ENCODE data around the gene ATP2A2. TPM values are rescaled to one million over a fixed set of nuclear protein-coding genes. Genes with fewer than 3 reads are reported as not detected.
A peak's percentile ranks its signal among the peaks of the same experiment; 100 is the strongest.
"Not testable (repeated sequence)": the region's sequence is repeated elsewhere in the genome, so short reads cannot be mapped to it uniquely, and the experiment has no call there.

Gene ATP2A2
- total and polyA plus RNA-seq, 4 donors: 41.3 to 285 (median 167) TPM

DNA sequence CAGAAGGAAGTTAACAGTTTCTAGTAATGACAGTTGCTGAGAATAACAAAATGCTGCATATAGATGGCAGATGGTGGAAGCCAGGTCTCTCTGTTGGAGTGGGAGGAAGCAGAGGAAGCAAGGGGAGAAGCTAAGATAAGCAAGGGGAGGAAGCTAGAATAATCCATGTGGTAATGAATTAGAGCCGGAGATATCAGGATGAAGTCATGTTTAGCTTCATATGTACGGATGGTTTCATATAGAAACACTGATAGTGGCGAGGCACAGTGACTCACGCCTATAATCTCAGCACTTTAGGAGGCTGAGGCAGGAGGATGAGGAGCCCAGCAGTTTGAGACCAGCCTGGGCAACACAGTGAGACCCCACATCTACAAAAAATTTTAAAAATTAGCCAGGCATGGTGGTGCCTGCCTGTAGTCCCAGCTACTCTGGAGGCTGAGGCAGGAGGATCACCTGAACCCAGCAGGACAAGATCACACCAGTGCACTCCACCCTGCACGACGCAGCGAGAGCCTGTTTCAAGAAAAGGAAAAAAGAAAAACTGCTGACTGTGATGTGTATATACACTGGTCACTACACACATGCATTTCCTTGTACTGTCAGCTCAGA is 73.2 kb downstream of the ATP2A2 start:
- 55 to 57% methylated on average over 7 of the region's 7 CpGs for WGBS, 2 donors
- no peak for ATAC-seq (ENCODE audit: low FRiP score)
- Histone ChIP-seq H3K9me3 (ENCODE audit: control insufficient read depth, low read length) (no peaks in the 10 kb centered on the region), H3K4me1 (ENCODE audit: control insufficient read depth in 1 of 2, insufficient read depth in 2 of 2, low read length in 2 of 2) (no peaks in the 10 kb centered on the region), H3K4me3 (ENCODE audit: low read length in 2 of 2) (no peak overlapping the region), H3K36me3 (ENCODE audit: control insufficient read depth in 1 of 2, insufficient read depth in 2 of 2, low read length in 1 of 2) (peaks cover 0 to 5% of the 10 kb centered on the region in 2 donors), H3K27me3 (ENCODE audit: control insufficient read depth in 1 of 2, insufficient read depth in 2 of 2, low read length in 1 of 2) (no peaks in the 10 kb centered on the region), H3K27ac (ENCODE audit: low read depth in 1 of 2, low read length in 2 of 2) (no peak overlapping the region)
- peak in 1 of 2 donors; percentile 31 for DNase-seq
- intact Hi-C loops (cut with DNase I): no loop called here

DNA sequence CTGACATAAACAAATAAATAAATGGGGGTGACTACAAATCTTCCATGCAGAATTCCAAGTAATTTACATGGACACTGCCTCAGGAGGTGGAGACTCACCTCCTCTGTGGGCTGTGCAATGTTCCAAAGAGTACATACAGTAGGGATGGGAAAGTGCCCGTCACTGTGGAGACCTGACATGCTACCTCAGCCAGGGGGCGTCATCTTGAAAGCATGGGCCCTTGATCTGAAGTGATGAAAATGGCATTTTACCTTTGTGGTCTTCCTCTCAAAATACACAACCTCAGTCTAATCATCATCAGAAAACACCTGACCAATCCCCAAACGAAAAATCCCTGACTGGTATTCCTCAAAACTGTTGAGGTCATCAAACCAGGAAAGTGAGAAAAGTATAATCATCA is 74.0 kb downstream of the ATP2A2 start:
- ATAC-seq (ENCODE audit: low FRiP score) (no peak), DNase-seq (peak in 1 of 2 donors; percentile 42)
- H3K4me3 ChIP-seq (ENCODE audit: low read length in 2 of 2): no peak overlapping the region
- peaks cover 0 to 1% of the 10 kb centered on the region in 2 donors for H3K36me3 ChIP-seq (ENCODE audit: control insufficient read depth in 1 of 2, insufficient read depth in 2 of 2, low read length in 1 of 2)
- no peaks in the 10 kb centered on the region for H3K27me3 ChIP-seq (ENCODE audit: control insufficient read depth in 1 of 2, insufficient read depth in 2 of 2, low read length in 1 of 2)
- H3K27ac ChIP-seq (ENCODE audit: low read depth in 1 of 2, low read length in 2 of 2): no peak overlapping the region
- WGBS, 2 donors: 22 to 25% methylated on average over 3 of the region's 3 CpGs
- intact Hi-C loops (cut with DNase I): no loop called here
- H3K4me1 ChIP-seq (ENCODE audit: control insufficient read depth in 1 of 2, insufficient read depth in 2 of 2, low read length in 2 of 2): no peaks in the 10 kb centered on the region
- H3K9me3 ChIP-seq (ENCODE audit: control insufficient read depth, low read length): no peaks in the 10 kb centered on the region

DNA sequence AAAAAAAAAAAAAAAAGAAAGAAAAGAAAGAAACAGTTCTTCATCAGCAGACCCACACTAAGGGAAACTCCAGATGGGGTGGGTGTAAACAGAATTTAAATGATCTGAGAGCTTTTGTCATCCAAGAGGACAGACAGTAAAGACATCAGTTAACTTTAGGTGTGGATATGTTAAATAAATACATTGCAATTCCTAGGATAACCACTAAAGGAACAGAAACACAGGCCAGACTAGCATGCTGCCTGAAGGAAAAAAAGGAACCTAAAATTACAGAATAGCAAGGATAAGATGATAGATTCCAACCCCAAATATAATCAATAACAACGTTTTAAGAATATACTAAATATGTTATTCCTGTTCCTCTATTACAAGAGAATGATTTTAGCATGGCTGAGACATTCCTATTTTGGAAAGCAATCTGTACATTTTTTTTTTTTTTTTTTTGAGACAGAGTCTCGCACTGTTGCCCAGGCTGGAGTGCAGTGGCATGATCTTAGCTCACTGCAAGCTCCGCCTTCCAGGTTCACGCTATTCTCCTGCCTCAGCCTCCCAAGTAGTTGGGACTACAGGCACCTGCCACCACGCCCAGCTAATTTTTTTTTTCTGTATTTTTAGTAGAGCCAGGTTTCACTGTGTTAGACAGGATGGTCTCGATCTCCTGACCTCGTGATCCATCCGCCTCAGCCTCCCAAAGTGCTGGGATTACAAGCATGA is 77.5 kb downstream of the ATP2A2 start:
- 79 to 84% methylated on average over 8 of the region's 8 CpGs for WGBS, 2 donors
- H3K4me1 ChIP-seq (ENCODE audit: control insufficient read depth in 1 of 2, insufficient read depth in 2 of 2, low read length in 2 of 2); H3K27me3 ChIP-seq (ENCODE audit: control insufficient read depth in 1 of 2, insufficient read depth in 2 of 2, low read length in 1 of 2); H3K27ac ChIP-seq (ENCODE audit: low read depth in 1 of 2, low read length in 2 of 2); H3K4me3 ChIP-seq (ENCODE audit: low read length in 2 of 2); H3K9me3 ChIP-seq (ENCODE audit: control insufficient read depth, low read length); H3K36me3 ChIP-seq (ENCODE audit: control insufficient read depth in 1 of 2, insufficient read depth in 2 of 2, low read length in 1 of 2); DNase-seq; ATAC-seq (ENCODE audit: low FRiP score); intact Hi-C loops (cut with DNase I): not testable (repeated sequence)

DNA sequence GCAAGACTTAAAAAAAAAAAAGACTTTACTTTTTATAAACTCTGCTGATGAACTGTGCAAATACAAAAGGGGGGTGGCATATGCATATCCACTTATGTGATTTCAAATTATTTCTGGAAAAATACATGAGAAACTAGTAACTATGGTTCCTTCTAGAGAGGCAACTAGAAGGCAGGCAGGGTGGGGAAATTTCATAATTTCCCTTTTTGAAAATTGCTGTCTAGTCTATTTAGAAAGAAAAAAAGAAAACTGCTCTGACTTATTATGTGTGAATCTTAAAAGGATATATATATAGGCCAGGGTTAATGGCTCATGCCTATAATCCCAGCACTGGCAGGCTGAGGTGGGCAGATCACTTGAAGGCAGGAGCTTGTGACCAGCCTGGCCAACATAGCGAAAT is 80.2 kb downstream of the ATP2A2 start:
- intact Hi-C loops (cut with DNase I): no loop called here
- Histone ChIP-seq H3K4me3 (ENCODE audit: low read length in 2 of 2) (no peak overlapping the region), H3K27ac (ENCODE audit: low read depth in 1 of 2, low read length in 2 of 2) (no peak overlapping the region), H3K4me1 (ENCODE audit: control insufficient read depth in 1 of 2, insufficient read depth in 2 of 2, low read length in 2 of 2) (no peaks in the 10 kb centered on the region), H3K9me3 (ENCODE audit: control insufficient read depth, low read length) (no peaks in the 10 kb centered on the region), H3K36me3 (ENCODE audit: control insufficient read depth in 1 of 2, insufficient read depth in 2 of 2, low read length in 1 of 2) (no peaks in the 10 kb centered on the region), H3K27me3 (ENCODE audit: control insufficient read depth in 1 of 2, insufficient read depth in 2 of 2, low read length in 1 of 2) (no peaks in the 10 kb centered on the region)
- DNase-seq: no peak
- ATAC-seq (ENCODE audit: low FRiP score): no peak
- WGBS, 2 donors: 90 to 96% methylated on average over 1 of the region's 1 CpG

DNA sequence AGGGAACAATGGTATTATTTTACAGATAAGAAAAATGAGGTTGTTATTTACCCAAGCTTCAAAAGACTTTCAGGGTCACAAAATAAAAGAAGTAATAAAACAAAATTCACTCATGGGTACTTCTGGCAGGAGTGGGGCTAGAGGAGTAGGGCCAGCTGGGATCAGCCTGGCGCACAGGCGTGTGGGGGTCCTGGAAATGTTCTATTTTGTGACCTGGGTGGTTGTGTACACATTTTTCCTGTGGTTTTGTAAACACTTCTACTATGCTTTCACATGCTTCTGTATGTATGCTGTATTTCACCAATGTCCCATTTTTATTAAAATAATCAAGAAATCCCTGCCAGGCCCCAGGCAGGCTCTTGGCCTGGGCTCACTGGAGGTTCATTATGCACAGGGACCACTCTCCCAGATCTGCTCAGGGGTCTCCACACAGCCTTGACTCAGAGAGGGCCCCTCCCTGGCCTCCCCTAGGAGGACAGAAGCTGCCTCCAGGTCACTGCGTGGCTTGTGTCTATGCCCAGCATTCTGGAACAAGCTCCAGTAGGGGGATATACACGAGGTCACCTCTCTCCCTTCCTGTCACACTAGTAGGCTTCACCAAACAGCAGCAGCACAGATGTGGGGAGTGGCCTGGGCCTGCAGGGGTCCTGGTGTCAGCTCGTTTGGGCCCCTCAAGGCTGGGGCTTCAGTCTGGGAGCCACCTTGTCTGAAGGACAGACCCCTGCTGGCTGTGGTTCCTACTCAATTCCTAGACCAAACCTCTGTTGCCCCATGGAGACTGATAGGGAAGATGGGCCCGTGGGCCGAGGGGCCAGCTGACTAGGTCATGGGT is 84.7 kb downstream of the ATP2A2 start:
- H3K4me1 ChIP-seq (ENCODE audit: control insufficient read depth in 1 of 2, insufficient read depth in 2 of 2, low read length in 2 of 2): no peaks in the 10 kb centered on the region
- WGBS, 2 donors: 63 to 65% methylated on average over 7 of the region's 7 CpGs
- intact Hi-C loops (cut with DNase I): no loop called here
- no peaks in the 10 kb centered on the region for H3K27me3 ChIP-seq (ENCODE audit: control insufficient read depth in 1 of 2, insufficient read depth in 2 of 2, low read length in 1 of 2)
- no peaks in the 10 kb centered on the region for H3K36me3 ChIP-seq (ENCODE audit: control insufficient read depth in 1 of 2, insufficient read depth in 2 of 2, low read length in 1 of 2)
- peak; percentile 5 for ATAC-seq (ENCODE audit: low FRiP score)
- H3K4me3 ChIP-seq (ENCODE audit: low read length in 2 of 2): no peak overlapping the region
- peak in 1 of 2 donors; percentile 11 for DNase-seq
- no peaks in the 10 kb centered on the region for H3K9me3 ChIP-seq (ENCODE audit: control insufficient read depth, low read length)
- no peak overlapping the region for H3K27ac ChIP-seq (ENCODE audit: low read depth in 1 of 2, low read length in 2 of 2)

DNA sequence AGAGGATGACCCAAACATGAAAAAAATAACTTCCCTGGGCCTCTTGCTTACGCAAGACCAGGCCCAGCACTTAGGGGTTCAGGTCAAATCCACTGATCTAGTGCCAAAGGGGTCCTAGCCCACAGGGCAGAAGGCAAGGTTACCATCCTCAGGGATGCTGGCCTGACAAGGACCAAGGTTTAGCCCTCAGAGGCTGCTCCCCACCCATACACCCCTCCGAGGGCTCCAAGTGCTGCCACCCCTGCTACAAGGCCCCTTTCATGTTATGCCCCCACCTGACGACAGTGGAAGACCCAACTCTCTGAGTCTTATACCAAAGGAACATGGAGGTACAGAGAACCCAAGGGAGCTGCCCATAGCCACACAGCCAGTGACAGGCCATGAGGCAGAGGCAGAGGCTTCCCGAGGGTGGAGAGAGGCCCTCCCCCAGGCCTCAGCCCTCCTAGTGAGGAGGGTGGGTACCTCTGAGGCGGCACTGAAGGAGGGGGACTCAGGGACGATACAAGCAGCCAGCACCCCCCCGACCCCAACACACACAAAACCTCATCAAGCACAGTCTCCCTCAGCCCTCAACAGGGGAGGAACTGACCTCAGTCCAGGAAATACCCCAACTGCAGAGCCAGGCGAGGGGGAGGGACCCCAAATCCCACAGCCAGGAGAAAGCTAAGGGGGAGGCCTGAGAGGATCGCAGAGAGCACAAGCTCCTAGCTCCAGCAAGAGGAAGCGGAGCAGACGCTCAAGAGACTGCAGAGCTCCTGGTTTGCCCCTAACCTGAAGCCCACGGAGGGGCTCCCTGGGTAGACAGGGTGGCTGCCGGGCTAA is 85.5 kb downstream of the ATP2A2 start:
- no peaks in the 10 kb centered on the region for H3K4me1 ChIP-seq (ENCODE audit: control insufficient read depth in 1 of 2, insufficient read depth in 2 of 2, low read length in 2 of 2)
- no peak overlapping the region for H3K4me3 ChIP-seq (ENCODE audit: low read length in 2 of 2)
- H3K36me3 ChIP-seq (ENCODE audit: control insufficient read depth in 1 of 2, insufficient read depth in 2 of 2, low read length in 1 of 2): no peaks in the 10 kb centered on the region
- peak in 1 of 2 donors; percentile 61 for DNase-seq
- H3K27me3 ChIP-seq (ENCODE audit: control insufficient read depth in 1 of 2, insufficient read depth in 2 of 2, low read length in 1 of 2): no peaks in the 10 kb centered on the region
- peak overlapping the region in 1 of 2 donors; percentile 21 for H3K27ac ChIP-seq (ENCODE audit: low read depth in 1 of 2, low read length in 2 of 2)
- ATAC-seq (ENCODE audit: low FRiP score): peak; percentile 16
- no peaks in the 10 kb centered on the region for H3K9me3 ChIP-seq (ENCODE audit: control insufficient read depth, low read length)
- 43 to 45% methylated on average over 13 of the region's 13 CpGs for WGBS, 2 donors
- intact Hi-C loops (cut with DNase I): no loop called here

DNA sequence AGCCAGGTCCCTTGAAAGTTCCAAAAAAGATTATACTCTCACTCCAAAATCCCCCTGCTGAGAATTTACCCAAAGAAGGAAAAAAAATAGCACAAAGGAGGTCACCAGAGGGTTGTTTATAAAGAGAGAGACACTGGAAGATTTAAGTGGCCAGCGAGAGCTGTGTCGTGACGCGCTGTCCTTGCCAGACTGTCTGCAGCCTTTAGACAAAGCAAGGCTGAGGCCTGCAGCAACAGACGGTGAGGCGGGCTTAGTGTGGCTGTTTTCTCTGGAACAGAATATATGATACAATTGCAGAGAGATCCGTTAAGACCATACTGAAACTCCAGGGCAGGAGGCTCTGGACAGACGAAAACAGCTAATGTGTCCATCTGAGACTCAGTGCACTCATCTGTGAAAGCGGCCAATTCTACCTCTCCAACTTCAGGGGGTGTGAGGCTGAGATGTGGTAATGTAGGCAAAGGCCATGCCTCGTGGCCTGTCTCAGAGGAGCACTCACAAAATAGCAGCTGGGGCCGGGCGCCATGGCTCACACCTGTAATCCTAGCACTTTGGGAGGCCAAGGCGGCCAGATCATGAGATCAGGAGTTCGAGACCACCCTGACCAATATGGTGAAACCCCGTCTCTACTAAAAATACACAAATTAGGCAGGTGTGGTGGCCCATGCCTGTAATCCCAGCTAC is 86.3 kb downstream of the ATP2A2 start:
- no peaks in the 10 kb centered on the region for H3K9me3 ChIP-seq (ENCODE audit: control insufficient read depth, low read length)
- 35 to 36% methylated on average over 15 of the region's 15 CpGs for WGBS, 2 donors
- no peak overlapping the region for H3K4me3 ChIP-seq (ENCODE audit: low read length in 2 of 2)
- H3K4me1 ChIP-seq (ENCODE audit: control insufficient read depth in 1 of 2, insufficient read depth in 2 of 2, low read length in 2 of 2): no peaks in the 10 kb centered on the region
- H3K27me3 ChIP-seq (ENCODE audit: control insufficient read depth in 1 of 2, insufficient read depth in 2 of 2, low read length in 1 of 2): no peaks in the 10 kb centered on the region
- peak overlapping the region in 1 of 2 donors; percentile 52 for H3K27ac ChIP-seq (ENCODE audit: low read depth in 1 of 2, low read length in 2 of 2)
- intact Hi-C loops (cut with DNase I): no loop called here
- no peaks in the 10 kb centered on the region for H3K36me3 ChIP-seq (ENCODE audit: control insufficient read depth in 1 of 2, insufficient read depth in 2 of 2, low read length in 1 of 2)
- DNase-seq: peak in 1 of 2 donors; percentile 74
- ATAC-seq (ENCODE audit: low FRiP score): peak; percentile 60

DNA sequence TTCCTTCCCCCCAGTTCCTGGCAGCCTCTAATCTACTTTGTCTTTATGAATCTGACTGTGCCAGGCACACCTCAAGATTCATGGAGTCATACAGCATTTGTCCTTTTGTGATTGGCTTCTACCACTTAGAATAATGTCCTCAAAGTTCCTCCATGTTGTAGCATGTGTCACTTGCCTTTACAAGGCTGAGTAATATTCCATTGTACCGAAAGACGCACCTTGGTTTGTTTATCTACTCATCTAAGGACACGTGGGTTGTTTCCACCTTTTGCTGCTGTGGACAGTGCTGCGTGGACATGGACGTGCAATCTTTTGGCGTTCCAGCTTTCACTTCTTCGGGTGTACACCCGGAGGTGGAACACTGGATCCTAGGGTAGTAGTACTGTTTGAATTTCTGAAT is 88.9 kb downstream of the ATP2A2 start:
- H3K9me3 ChIP-seq (ENCODE audit: control insufficient read depth, low read length): no peaks in the 10 kb centered on the region
- H3K27me3 ChIP-seq (ENCODE audit: control insufficient read depth in 1 of 2, insufficient read depth in 2 of 2, low read length in 1 of 2): no peaks in the 10 kb centered on the region
- intact Hi-C loops (cut with DNase I): no loop called here
- peaks cover 0 to 1% of the 10 kb centered on the region in 2 donors for H3K4me1 ChIP-seq (ENCODE audit: control insufficient read depth in 1 of 2, insufficient read depth in 2 of 2, low read length in 2 of 2)
- H3K36me3 ChIP-seq (ENCODE audit: control insufficient read depth in 1 of 2, insufficient read depth in 2 of 2, low read length in 1 of 2): peaks cover 0 to under 1% of the 10 kb centered on the region in 2 donors
- H3K4me3 ChIP-seq (ENCODE audit: low read length in 2 of 2): no peak overlapping the region
- 96% methylated on average over 8 of the region's 8 CpGs for WGBS, 2 donors
- ATAC-seq (ENCODE audit: low FRiP score): no peak
- H3K27ac ChIP-seq (ENCODE audit: low read depth in 1 of 2, low read length in 2 of 2): no peak overlapping the region
- no peak for DNase-seq
